Pulmonary artery endothelial cell (primary cell): ENCODE data around the gene BRI3. TPM values are rescaled to one million over a fixed set of nuclear protein-coding genes. Genes with fewer than 3 reads are reported as not detected.
"Not testable (repeated sequence)": the region's sequence is repeated elsewhere in the genome, so short reads cannot be mapped to it uniquely, and the experiment has no call there.

Experiments
- DNase-seq: peaks from one replicate; pipeline ENCODE4 v3.0.0-alpha.2; 2011; ENCODE audit warnings: low read depth, low spot score
- total RNA-seq: library from RNA; depleted of rRNA; stranded (reverse); fragments of >200 nt; gene quantifications from 2 replicates; pipeline ENCODE4 v1.2.3, GENCODE V29; 2014

BRI3 gene
- total RNA-seq, 1 donor from 2014 or later = 75.0 TPM

GRCh38 chr7:98309566-98309965 lies 28.1 kb downstream of the BRI3 start:
- DNase-seq = no peak

DNA sequence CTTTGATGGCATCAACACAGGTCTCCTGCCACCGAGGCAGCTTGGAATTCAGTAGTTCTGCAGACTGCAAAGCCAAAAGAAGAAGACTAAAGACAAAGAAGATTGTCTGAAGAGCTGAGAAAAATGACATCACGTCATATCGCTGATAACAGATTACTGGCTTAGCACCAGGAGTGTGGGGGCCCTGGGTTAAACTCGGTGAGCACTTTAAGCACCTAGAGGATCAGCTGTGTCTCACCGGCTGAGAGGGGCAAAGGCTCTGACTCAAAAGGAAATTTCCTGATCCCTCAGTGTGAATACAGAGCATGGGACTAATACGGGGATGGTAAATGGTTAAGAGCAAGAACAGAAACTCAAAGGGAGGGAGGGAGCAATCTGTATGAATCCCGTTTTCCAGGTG lies 30.7 kb downstream of the BRI3 start:
- DNase-seq = no peak

DNA sequence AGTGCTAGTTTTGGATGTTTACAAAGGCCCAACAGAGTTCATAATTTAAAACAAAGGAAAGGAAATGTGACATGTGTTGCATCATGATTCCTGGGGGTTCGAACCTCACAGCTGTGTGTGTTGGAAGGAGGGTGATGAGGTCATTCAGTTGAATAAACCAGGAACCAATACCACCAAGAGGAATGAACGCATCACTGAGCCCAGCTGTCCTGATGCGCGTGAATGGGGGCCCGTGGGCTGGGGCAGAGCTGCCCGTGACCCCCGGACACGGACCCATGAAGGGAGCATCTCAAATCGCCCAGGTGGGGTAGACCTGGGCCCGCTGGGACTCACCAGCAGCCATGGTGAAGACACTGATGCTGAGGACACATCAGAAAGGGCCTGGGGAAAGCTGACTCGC lies 33.0 kb downstream of the BRI3 start:
- DNase-seq = no peak

- no peak for DNase-seq
These were observed 34.0 kb downstream of the BRI3 start for GRCh38 chr7:98315318-98315993.

DNA sequence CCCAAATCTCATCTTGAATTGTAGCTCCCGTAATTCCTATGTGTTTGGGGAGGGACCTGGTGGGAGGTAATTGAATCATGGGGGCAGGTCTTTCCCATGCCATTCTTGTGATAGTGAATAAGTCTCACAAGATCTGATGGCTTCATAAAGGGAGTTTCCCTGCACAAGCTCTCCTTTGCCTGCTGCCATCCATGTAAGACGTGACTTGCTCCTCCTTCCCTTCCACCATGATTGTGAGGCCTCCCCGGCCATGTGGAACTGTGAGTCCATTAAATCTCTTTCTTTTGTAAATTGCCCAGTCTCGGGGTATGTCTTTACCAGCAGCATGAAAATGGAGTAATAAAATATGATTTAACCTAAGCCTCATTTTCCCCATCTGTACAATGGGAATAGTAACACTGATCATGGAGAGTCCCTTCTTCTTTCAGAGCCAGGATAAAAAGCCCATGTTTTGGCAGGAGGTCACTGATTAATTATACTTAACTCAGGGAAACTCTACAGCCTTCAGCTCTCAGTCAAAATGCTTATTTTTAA lies 34.6 kb downstream of the BRI3 start:
- not testable (repeated sequence) for DNase-seq

DNA sequence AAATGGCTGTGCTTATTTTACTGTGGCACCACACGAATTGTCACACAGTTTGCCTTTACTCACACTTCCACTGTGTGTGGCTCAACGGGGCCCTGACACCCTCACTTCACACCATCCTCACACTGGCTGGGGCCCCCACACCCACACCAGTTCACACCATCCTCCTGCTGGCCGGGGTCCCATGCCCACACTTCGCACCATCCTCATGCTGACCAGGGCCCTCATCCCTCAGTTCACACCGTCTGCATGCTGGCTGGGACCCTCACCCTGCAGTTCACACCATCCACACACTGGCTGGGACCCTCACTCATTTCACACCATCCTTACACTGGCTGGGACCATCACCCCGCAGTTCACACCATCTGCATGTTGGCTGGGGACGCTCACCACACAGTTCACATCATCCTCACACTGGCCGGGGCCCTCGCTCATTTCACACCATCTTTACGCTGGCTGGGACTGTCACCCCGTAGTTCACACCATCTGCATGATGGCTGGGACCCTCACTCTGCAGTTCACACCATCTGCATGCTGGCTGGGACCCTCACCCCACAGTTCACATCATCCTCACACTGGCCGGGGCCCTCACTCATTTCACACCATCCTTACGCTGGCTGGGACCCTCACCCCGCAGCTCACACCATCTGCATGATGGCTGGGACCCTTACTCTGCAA lies 36.0 kb downstream of the BRI3 start:
- no peak for DNase-seq

GRCh38 chr7:98319176-98319575 lies 37.7 kb downstream of the BRI3 start:
- DNase-seq = no peak

DNA sequence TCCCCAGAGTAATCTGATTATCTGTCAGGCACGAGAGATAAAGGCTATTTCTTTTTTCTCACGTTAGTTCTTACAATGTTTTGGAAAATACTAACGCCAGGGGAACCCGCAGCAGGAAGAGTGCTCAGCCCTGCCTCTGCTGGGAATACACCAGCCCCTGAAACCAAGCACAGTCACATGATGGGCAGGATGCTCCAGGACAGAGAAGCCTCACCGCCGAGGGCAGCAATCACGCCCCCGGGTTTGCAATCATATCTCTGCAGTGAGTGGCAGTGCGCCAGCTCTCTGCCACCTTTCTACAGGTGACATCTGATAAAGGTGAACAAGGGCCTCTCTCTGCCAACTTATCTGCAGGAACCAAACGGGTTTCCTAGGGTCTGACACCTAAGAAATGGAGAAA lies 39.8 kb downstream of the BRI3 start:
- DNase-seq = no peak

DNA sequence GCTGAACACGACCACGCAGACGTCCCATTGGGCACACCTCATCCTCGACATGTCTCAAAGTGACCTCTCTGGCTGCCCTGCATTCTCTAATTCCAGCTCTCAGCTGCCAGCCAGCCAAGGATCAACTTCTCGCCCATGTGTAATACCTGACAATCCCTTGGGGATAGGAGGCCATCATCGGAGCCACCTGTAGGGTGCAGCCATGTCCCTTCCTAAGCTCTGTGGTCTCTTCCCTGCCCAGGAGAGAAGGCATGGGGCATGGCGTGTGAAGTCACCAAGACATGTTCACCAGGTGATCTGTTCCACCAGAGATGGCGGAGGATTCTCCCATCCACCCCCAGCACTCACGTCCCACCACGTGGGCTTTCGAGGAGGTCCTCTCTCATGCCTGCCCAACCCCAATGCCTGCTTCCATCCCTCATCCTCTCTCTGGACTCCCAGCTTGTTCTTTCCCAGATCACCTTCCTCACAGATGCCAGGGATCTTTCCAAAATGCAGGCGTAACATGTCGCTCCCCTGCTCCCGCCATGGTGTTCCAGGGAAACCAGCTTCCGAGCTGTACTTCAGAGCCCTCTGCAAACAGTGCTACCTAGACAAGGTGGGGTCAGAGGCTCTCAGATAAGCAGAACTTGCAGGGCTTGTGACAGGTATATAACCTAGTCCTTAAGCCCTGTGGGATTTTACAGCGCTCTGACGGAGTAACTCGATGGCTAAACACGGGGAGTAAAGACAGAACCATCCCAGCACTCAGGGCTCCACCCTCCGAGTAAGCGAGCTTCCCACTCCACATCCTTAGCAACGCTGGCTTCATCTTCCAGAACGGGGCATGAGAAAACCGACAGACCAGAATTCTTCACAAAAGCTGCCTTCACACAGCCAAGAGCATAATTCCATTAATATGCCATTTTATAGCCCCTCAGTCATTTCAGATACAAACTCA lies 41.1 kb downstream of the BRI3 start:
- DNase-seq = no peak

DNA sequence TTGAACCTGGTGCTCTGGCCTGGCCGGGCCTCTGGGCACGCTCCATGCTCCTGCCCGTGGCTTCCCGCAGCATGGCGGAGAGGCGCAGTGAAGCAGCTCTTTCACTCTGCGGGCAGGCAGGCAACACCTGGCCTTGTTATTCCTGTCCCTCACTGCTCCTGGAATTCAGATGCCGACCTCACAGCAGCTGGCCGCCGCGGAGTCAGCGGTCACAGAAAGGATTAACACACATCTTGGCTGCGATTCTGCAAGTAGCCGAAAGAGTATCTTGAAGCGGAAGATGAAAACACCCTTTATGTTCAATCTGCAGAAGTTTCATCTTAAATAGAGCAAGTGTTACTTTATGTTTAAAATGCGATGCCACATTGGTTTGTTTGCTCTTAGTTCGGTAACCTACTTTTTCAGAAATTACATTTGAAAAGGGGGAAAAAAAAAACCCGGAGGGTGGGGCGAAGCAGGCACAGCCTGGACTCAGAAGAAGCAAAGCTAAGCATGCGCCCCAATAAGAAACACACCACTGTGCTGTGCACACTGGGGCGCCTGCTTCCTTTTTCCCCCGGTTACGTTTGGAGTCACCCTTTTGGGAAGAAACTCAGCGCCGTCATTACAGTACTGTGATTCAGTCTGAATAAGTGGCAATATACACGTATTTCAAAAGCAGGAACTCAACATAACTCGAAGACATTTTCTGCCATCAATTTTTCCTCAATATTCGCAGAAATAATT lies 42.3 kb downstream of the BRI3 start:
- DNase-seq = no peak

DNA sequence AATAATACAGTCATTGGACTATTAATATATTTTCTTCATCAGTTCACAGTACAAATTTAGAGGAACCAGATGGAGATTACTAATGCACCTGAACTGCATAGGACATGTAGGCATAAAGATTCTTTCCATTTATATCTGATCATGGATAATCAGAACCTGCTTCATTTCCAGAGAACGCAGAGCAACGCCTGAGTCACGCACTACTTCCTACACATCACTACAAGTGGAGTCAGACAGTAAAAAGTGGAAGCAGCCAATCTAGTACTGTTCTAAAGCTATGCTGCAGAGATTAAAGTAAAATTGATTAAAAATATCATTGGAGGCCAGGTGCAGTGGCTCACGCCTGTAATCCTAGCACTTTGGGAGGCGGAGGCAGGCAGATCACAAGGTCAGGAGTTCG lies 43.3 kb downstream of the BRI3 start:
- DNase-seq = no peak

- DNase-seq = no peak
These were observed 47.8 kb downstream of the BRI3 start for GRCh38 chr7:98329100-98329790.

GRCh38 chr7:98329791-98330373 lies 48.4 kb downstream of the BRI3 start:
- no peak for DNase-seq

- DNase-seq = no peak
These were observed 49.5 kb downstream of the BRI3 start for GRCh38 chr7:98330926-98331529.

GRCh38 chr7:98334081-98334480 lies 52.6 kb downstream of the BRI3 start:
- DNase-seq = no peak

DNA sequence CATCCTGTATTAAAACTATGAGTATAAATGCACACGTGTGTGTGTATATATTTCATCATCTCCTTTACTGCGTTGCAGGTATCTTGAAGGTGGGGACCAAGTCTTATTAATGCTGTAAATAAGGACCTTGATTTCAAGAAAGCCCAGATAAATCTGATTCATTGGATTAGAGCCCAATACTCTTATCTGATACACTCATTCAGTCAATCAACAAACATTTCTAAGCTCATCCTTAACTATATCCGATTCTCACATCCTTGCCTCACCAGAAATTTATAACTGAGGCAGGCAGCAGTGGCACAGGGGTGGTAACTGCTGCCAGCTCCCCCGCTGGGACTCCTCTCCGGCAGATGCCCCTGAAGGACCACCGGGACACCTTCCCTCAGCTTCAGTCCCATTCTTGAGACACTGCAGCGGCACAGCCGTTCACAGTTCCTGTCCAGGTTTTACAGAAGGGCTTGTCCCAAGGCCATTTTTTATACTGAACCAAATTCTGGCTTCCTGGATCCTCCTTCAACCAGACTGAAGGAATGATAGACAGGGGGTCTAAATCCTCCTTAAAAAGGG lies 54.0 kb downstream of the BRI3 start:
- DNase-seq = no peak

GRCh38 chr7:98338441-98338840 lies 57.0 kb downstream of the BRI3 start:
- DNase-seq = no peak

DNA sequence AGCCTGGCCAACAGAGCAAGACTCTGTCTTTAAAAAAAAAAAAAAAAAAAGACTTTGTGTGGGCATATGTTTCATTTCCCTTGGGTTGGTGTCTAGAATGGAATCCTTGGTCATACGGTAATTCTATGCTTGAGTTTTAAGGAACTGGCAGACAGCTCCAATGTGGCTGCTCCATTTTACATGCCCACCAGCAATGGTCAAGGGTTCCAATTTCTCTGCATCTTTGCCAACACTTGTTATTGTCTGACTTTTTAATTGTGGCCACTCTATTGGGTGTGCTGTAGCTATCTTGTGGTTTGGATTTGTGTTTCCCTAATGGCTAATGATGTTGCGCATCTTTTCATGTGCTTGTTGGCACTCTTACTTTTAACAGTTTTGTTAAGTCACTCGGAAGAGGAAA lies 57.6 kb downstream of the BRI3 start:
- DNase-seq = no peak

DNA sequence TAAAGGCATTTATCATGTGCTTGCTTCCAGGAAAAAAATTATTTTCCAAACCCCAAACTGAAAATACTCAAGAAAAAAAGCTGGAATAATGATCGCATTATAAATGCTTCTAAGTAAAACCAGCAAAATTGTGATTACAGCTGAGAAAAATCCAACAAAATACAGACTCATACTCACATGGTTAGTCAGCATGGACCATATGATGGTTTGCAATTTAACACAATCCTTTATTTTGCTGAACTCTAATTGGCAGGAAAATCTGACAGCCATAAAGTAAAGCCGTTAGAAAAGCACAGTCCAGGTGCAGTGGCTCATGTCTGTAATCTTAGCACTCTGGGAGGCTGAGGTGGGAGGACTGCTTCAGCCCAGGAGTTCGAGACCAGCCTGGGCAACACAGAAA lies 59.6 kb downstream of the BRI3 start:
- DNase-seq = no peak
